ENCODE measurements around the gene SLC6A11.
A peak's percentile ranks its signal among the peaks of the same experiment; 100 is the strongest.

SLC6A11 gene

GRCh38 chr3:10883478-10884234, 67.6 kb downstream of the SLC6A11 start:
- DNase-seq (ENCODE audit: insufficient read length, low spot score) = peak; percentile 10
- FAIRE-seq = no peak

GRCh38 chr3:10887015-10887414, 71.0 kb downstream of the SLC6A11 start:
- DNase-seq (ENCODE audit: insufficient read length, low spot score) (no peak), FAIRE-seq (no peak)

- no peak for FAIRE-seq
- DNase-seq (ENCODE audit: insufficient read length, low spot score) = no peak
These were observed 72.6 kb downstream of the SLC6A11 start for GRCh38 chr3:10888518-10889090.

DNA sequence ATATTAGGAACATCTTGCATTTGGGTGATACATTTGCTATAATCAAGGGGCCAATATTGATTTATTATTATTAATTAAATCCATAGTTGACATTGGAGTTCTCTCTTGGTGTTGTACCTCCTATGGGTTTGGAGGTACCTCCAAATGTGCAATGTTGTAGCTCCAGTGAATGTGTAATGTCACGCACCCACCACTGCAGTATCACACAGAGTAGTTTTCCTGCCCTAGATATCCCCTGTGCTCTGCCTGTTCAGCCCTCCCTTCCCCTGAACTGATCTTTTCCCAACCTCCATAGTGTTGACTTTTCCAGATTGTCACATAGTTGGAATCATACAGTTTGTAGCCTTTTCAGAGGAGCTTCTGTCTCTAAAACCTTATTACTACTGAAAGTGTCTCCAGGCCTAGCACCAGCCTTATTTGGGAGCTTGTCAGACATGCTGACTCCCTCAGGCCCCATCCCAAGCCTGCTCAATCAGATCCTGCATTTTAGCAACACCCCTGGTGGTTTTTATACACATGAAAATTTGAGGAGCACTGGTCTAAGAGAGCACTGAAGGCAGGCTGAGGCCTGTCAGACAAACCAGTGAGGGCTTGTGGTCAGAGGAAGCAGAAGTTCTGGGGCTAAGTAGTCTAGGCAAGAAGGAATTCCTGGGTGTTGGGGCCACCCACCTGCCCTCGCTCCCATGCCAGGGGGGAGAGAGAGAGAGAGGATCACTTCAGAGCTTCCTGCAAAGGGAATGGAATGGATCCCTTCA, 73.4 kb downstream of the SLC6A11 start:
- FAIRE-seq = no peak

GRCh38 chr3:10890665-10891064, 74.6 kb downstream of the SLC6A11 start:
- DNase-seq (ENCODE audit: insufficient read length, low spot score) = no peak
- FAIRE-seq = no peak

More for the DNA sequence above, 73.4 kb downstream of the SLC6A11 start:
- DNase-seq (ENCODE audit: insufficient read length, low spot score) = no peak

GRCh38 chr3:10892622-10893021, 76.6 kb downstream of the SLC6A11 start:
- no peak for FAIRE-seq

DNA sequence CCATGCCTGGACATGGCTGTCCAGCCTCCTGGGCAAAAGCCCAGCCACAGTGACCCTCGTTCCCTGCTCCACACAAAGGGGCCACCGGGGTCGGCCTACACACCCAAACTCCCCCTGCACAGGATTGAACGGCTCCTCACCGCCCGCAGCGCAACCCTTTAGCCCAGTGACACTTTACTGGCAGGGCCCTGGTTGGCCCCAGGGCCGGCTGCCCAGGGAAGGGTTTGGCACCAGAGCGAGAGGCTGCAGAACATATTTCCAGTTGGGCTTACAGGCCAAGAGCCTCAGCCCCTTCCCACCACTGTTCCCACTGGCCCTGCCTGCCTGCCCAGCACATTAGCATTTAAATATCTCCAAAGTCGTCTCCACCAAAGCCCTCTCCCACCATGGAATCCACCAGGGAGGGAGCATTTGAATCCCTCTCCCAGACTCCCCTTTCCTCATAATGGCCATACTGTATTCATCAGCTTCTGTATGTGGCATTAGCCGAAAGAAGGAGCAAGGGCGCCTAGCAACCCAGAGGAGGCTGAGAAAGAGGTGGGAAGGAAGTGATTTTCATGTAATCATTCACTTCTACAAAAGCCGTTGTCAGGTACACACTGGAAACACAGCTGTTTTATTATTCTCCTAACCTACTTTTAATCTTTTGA, 85.4 kb downstream of the SLC6A11 start:
- no peak for DNase-seq (ENCODE audit: insufficient read length, low spot score)

More at GRCh38 chr3:10892622-10893021, 76.6 kb downstream of the SLC6A11 start:
- DNase-seq (ENCODE audit: insufficient read length, low spot score) = no peak

DNA sequence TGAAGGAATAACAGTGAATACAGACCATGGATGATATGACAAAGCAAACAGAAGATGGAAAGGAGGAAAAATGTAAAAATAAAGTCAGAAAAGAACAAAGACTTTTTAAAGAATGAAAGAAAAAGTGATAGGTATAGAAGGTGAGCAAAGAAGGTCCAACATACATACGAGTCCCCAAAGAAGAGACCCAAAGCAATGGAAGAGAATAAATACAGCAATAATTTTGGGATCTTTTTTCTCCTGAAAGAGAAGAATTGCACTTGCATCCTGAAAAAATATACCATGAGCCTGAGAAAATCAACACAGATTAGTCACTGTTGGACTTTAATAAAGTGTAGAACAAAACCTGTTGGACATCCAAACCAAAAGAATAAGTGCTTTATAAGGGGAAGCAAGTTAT, 91.2 kb downstream of the SLC6A11 start:
- no peak for FAIRE-seq
- DNase-seq (ENCODE audit: insufficient read length, low spot score) = no peak

More for the DNA sequence above, 85.4 kb downstream of the SLC6A11 start:
- no peak for FAIRE-seq

DNA sequence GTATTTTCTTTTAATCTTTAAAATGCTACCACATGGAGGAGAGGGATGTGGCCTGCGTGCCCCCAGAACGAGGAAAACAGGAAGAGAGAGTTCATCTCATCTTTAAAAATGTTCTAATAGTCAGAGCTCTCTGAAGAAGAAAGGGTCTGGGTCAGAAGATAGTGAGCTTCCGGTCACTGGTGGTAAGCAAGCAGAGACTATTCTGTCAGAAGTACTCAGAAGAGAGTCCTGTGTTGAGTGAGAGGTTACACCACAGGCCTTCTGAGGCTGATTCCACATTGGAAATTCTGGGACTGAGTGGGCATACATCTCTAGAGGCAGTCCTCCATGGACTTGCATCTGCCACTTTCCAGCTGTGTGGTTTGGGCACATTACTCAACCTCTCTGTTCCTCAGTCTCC, 94.3 kb downstream of the SLC6A11 start:
- FAIRE-seq (no peak), DNase-seq (ENCODE audit: insufficient read length, low spot score) (no peak)

DNA sequence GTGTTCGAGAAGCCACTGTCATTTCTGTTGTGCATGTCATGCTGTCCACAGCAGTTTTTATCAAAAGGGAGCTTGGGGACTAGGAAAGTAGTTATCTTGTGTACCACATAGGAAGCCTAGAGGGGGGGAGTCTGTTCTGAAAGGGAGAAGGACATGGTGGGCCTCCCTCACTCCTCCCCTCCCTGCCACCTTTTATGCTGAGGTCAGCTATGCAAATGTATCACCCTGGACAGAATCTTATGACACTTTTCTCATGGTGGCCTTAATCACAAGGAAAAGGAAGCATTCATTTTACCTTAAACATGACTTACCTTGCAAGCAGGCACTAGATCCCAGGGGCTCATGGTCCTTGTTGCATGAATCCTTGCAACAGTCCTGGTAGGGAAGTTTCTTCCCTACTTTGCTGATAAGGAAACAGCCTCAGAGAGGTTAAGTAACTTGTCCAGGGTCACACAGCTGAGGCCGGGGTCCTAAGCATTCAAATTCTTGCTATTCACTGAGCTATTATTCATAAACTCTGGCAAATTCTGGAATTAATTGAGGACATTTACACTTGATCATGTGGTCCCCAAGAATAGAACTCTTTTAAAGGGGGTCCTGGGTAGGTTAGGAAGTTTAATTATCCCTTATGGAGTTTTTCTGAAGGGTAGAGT, 95.4 kb downstream of the SLC6A11 start:
- FAIRE-seq (no peak), DNase-seq (ENCODE audit: insufficient read length, low spot score) (no peak)

- FAIRE-seq = no peak
- DNase-seq (ENCODE audit: insufficient read length, low spot score) = no peak
These were observed 96.8 kb downstream of the SLC6A11 start for GRCh38 chr3:10912786-10913185.

DNA sequence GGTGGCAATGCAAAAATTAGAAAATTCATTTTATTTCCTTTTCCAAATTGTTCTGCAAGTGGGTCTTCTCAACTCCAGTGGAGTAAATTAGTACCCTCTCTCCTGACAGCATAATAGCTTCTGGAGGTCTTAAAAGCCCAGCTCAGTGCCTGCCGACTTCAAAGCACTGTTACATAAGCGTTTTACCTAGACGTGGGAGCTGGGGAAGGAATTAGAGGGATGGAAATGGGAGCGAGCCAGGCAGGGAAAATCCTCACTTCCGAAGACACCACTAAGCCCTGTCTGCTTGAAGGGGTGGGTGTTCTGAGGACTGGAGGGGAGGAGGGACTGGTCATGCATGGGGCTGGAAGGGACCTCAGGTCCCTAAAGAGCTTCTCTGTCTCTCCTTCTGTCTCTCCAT, 99.3 kb downstream of the SLC6A11 start:
- FAIRE-seq (no peak), DNase-seq (ENCODE audit: insufficient read length, low spot score) (no peak)

DNA sequence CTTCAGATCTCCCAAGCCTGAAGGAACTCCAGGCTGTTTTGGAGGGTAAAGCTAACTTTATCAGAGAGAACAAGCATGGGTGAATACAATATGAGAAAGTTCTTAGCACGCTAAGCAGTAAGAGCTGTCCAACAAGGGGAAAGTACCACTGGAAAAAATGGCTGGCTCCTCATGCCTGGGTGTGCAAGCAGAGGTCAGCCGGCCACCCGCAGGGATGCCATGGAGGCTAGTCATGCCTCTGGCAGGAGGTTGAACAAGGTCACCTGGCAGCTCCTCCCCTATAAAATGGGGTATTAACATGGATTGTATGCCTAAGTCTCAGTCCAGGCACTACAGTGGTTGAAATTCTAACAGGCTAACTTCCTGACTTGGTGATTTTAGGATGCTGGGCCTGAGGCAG, 101.1 kb downstream of the SLC6A11 start:
- no peak for DNase-seq (ENCODE audit: insufficient read length, low spot score)
- FAIRE-seq = no peak

DNA sequence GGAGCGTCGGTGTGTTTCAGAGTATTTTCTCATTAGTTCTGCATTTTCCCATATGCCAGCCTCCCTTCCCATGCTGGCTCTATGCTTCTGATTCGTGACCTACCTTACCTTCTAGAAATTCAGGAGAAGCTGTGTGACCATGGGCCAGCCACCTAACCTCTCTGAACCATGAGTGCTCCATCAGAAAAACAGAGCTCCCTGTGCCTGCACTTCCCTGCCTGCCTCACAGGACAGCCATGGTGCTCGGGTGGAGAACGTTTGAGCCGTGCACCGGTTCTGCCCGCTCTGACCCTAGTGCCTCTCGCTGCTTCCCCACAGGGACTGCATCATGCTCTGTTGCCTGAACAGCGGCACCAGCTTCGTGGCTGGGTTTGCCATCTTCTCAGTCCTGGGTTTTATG, 102.0 kb downstream of the SLC6A11 start:
- FAIRE-seq = no peak

DNA sequence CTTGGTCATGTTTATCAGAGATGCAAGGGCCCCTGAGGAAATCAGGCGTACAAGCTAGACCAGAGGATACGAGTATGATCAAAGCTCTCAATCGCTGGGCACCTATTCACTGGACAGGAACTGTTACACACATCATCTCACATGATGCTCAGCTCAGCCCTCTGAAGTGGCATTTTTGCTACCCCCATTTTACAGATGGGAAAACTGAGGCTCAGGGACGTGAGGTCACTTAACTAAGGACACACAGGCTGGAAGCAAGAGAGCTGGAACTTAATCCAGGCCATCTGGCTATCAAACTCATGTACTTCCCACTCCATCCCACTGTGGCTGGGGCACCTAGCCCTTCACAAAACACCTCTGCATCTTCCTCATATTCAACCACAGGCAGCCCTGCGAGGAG, 103.6 kb downstream of the SLC6A11 start:
- DNase-seq (ENCODE audit: insufficient read length, low spot score) (no peak), FAIRE-seq (no peak)

More for the DNA sequence above, 102.0 kb downstream of the SLC6A11 start:
- DNase-seq (ENCODE audit: insufficient read length, low spot score) = no peak

DNA sequence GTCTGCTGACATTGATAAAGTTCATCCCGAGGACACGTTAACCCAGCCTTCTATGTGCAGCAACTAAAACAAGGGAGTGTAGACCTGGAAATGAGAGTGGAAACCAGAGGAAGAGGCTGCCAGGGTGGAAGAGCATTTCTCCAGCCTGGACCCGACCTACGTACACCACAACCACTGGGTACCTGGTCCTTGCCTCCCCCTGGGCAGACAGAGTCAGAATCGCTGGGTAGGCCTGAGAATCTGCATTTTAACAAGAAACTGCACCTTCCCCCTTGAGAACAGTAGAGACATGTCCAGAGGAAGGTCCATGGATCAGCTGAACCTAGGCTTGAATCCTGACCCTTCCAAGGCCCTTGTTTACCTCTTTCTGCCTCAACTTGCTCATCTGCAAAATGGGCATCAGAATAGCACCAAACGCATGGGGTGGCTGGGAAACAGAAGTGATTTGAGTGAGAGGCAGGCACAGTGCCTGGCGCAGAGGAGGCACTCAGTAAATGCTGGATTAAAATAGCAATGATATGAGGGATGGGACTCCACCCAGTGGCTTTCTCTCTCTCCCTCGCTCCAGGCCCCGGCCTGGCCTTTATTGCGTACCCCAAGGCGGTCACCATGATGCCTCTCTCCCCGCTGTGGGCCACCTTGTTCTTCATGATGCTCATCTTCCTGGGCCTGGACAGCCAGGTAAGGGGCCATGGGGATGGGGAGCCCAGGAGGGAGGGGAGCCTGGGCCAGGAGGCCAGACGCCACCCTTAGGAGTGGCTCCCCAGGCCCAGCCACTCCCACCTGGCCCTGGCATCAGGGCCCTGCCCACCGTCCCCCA, 109.6 kb downstream of the SLC6A11 start:
- DNase-seq (ENCODE audit: insufficient read length, low spot score) (no peak), FAIRE-seq (no peak)

- no peak for FAIRE-seq
- DNase-seq (ENCODE audit: insufficient read length, low spot score) = no peak
These were observed 110.3 kb downstream of the SLC6A11 start for GRCh38 chr3:10926256-10926810.

GRCh38 chr3:10926811-10927521, 110.9 kb downstream of the SLC6A11 start:
- FAIRE-seq (no peak), DNase-seq (ENCODE audit: insufficient read length, low spot score) (no peak)

- FAIRE-seq (no peak), DNase-seq (ENCODE audit: insufficient read length, low spot score) (no peak)
These were observed 111.5 kb downstream of the SLC6A11 start for GRCh38 chr3:10927551-10927950.
